NCI-H1417 treated with DMSO at 0.1 percent for 48 hours (cell line): ENCODE data around the gene CAMTA1.

Experiments used
- DNase-seq: peaks from one replicate; lab custom pipeline; 2025; lab: John Stamatoyannopoulos, UW

The CAMTA1 gene

GRCh38 chr1:7574121-7575040 is 789.1 kb downstream of the CAMTA1 start:
- no peak for DNase-seq

GRCh38 chr1:7575041-7575400 is 789.8 kb downstream of the CAMTA1 start:
- no peak for DNase-seq

GRCh38 chr1:7576946-7577657 is 791.8 kb downstream of the CAMTA1 start:
- DNase-seq, result no peak

GRCh38 chr1:7578206-7578605 is 793.0 kb downstream of the CAMTA1 start:
- DNase-seq, result no peak

GRCh38 chr1:7579016-7579415 is 793.8 kb downstream of the CAMTA1 start:
- DNase-seq, result no peak

GRCh38 chr1:7579831-7580804 is 794.9 kb downstream of the CAMTA1 start:
- no peak for DNase-seq

- DNase-seq, result no peak
Measured at GRCh38 chr1:7580923-7581753, 795.9 kb downstream of the CAMTA1 start.

- DNase-seq, result no peak
Measured at GRCh38 chr1:7581754-7582459, 796.7 kb downstream of the CAMTA1 start.

GRCh38 chr1:7582460-7582972 is 797.3 kb downstream of the CAMTA1 start:
- no peak for DNase-seq

GRCh38 chr1:7583291-7584096 is 798.2 kb downstream of the CAMTA1 start:
- no peak for DNase-seq

GRCh38 chr1:7584157-7584556 is 798.9 kb downstream of the CAMTA1 start:
- no peak for DNase-seq

GRCh38 chr1:7584643-7585042 is 799.4 kb downstream of the CAMTA1 start:
- DNase-seq, result no peak

GRCh38 chr1:7585216-7585907 is 800.1 kb downstream of the CAMTA1 start:
- DNase-seq, result no peak

GRCh38 chr1:7586031-7586941 is 801.0 kb downstream of the CAMTA1 start:
- no peak for DNase-seq

GRCh38 chr1:7587108-7587772 is 802.0 kb downstream of the CAMTA1 start:
- no peak for DNase-seq

GRCh38 chr1:7587773-7588456 is 802.7 kb downstream of the CAMTA1 start:
- no peak for DNase-seq

- no peak for DNase-seq
Measured at GRCh38 chr1:7588457-7588827, 803.2 kb downstream of the CAMTA1 start.
